Psoas muscle (tissue), 8 donors: ENCODE results near the gene ZBTB42. TPM values are rescaled to one million over a fixed set of nuclear protein-coding genes. Genes with fewer than 3 reads are reported as not detected.
A peak's percentile ranks its signal among the peaks of the same experiment; 100 is the strongest.

ENCODE experiments used
- ATAC-seq, 4 donors: fragments of 200-7000 bp; cut with Tn5 transposase; one replicate each; pipeline ENCODE4 v1.9.1; 2020; ENCODE audit warnings: moderate library complexity in 3 of 4, mild to moderate bottlenecking in 2 of 4
- DNase-seq, 2 donors: peaks; one replicate each; pipeline ENCODE4 v3.0.0-alpha.2; 2020
- H3K27ac ChIP-seq: fragments of 200-600 bp; one replicate; pipeline ENCODE4 v1.8.0; 2022
- H3K27me3 ChIP-seq, 3 donors: fragments of 200-600 bp in 1 of 3; one replicate each; pipeline versions ENCODE4 v1.6.1 to v1.8.0; 2013 to 2022; ENCODE audit warnings: low read length in 2 of 3, mild to moderate bottlenecking in 2 of 3, moderate library complexity in 1 of 3; ENCODE audit not compliant: insufficient read depth in 3 of 3
- H3K36me3 ChIP-seq, 2 donors: fragments of 200-600 bp in 1 of 2; one replicate each; pipeline versions ENCODE4 v1.6.1 to v1.8.0; 2013 to 2022; ENCODE audit warnings: low read depth in 1 of 2, mild to moderate bottlenecking in 1 of 2, moderate library complexity in 1 of 2; ENCODE audit not compliant: insufficient read depth in 1 of 2
- H3K4me1 ChIP-seq: fragments of 200-600 bp; one replicate; pipeline ENCODE4 v1.8.0; 2022
- H3K4me3 ChIP-seq: fragments of 200-600 bp; one replicate; pipeline ENCODE4 v1.8.0; 2022; ENCODE audit warnings: mild to moderate bottlenecking
- H3K9me3 ChIP-seq: fragments of 200-600 bp; one replicate; pipeline ENCODE4 v1.8.0; 2022
- CTCF ChIP-seq: fragments of 200-600 bp; IDR thresholded peaks from one replicate; pipeline ENCODE4 v1.8.0; 2022; ENCODE audit warnings: antibody characterized with exemption
- WGBS, 3 donors: extraction: QIAGEN DNeasy Blood & Tissue Kit; methylation state at CpG; one replicate each; pipeline versions ENCODE4 v1.1.6 to v1.1.7; 2013; 5-methylcytosine and 5-hydroxymethylcytosine counted together
- intact Hi-C, 2 donors: fragments of 100-400 bp; cut with DNase I; formaldehyde crosslinking; loops; one replicate each; pipeline versions ENCODE4 v1.11.0 to v1.14.2; 2022
- polyA plus RNA-seq, 3 donors: library from polyadenylated mRNA; stranded (reverse); fragments of 200-250 nt; gene quantifications; one replicate each; pipeline ENCODE4 v1.2.3, GENCODE V29; 2013
- total RNA-seq, 4 donors: library from RNA; stranded (reverse); fragmentation: NEBNext Ultra II Directional in 2 of 4; extraction: Animal tissue kit (Norgen Biotek cat#: 25700) in 2 of 4; gene quantifications; one replicate each; pipeline versions ENCODE4 v1.2.1 to v1.2.4, GENCODE V29; 2021 to 2023
- donor health status: healthy with polysubstance abuse.
- donor health status: DM: no; HTN: no; CAD: no; lungs with moderate emphysema.
- donor health status: Bipolar disorder and iron deficiency.
- donor health status: healthy.
- donor health status: DM: yes; HTN: yes; CAD: no.
- donor health status: DM: no; HTN: no; CAD: no.
- donor health status: DM: no; HTN: no; CAD: no.
- donor health status: DM: yes; HTN: yes; CAD: no.

The ZBTB42 gene
- total and polyA plus RNA-seq, 7 donors, result 4.2 to 7.4 (median 6.2) TPM

GRCh38 chr14:104791425-104791824, 9.5 kb upstream of the ZBTB42 start:
- Histone ChIP-seq H3K27ac (no peak overlapping the region), H3K9me3 (no peaks in the 10 kb centered on the region), H3K36me3 (peaks cover 0 to 37% of the 10 kb centered on the region in 2 donors), H3K27me3 (no peaks in the 10 kb centered on the region), H3K4me3 (no peak overlapping the region), H3K4me1 (peaks cover 37% of the 10 kb centered on the region)
- ATAC-seq (no peak), DNase-seq (no peak)
- 85 to 88% (median 88%) methylated on average over 5 to 9 of the region's 9 CpGs for WGBS, 3 donors
- no peak for TF ChIP-seq CTCF
- intact Hi-C loops, result no loop called here

- intact Hi-C loops, result no loop called here
- no peak for TF ChIP-seq CTCF
- DNase-seq, result peak; percentile 65 to 78
- H3K27me3 ChIP-seq, result no peaks in the 10 kb centered on the region
- ATAC-seq, result peak; percentile 31 to 74 (median 58)
- no peak overlapping the region for H3K27ac ChIP-seq
- no peak overlapping the region for H3K4me3 ChIP-seq
- 38 to 54% (median 42%) methylated on average over 21 to 25 of the region's 25 CpGs for WGBS, 3 donors
- peaks cover 32% of the 10 kb centered on the region for H3K4me1 ChIP-seq
- H3K9me3 ChIP-seq, result no peaks in the 10 kb centered on the region
- peaks cover 0 to 37% of the 10 kb centered on the region in 2 donors for H3K36me3 ChIP-seq
Observed at GRCh38 chr14:104792101-104792884, 8.6 kb upstream of the ZBTB42 start.

GRCh38 chr14:104792945-104793702, 7.8 kb upstream of the ZBTB42 start:
- Histone ChIP-seq H3K4me3 (peak overlapping the region; percentile 70), H3K27me3 (no peaks in the 10 kb centered on the region), H3K9me3 (no peaks in the 10 kb centered on the region), H3K4me1 (peaks cover 30% of the 10 kb centered on the region), H3K27ac (no peak overlapping the region), H3K36me3 (peaks cover 0 to 35% of the 10 kb centered on the region in 2 donors)
- 72 to 73% (median 72%) methylated on average over 16 of the region's 16 CpGs for WGBS, 3 donors
- no peak for TF ChIP-seq CTCF
- DNase-seq (no peak), ATAC-seq (no peak)
- intact Hi-C loops, result no loop called here

- Histone ChIP-seq H3K36me3 (peaks cover 0 to 30% of the 10 kb centered on the region in 2 donors), H3K4me3 (peak overlapping the region; percentile 70), H3K9me3 (no peaks in the 10 kb centered on the region), H3K27me3 (no peaks in the 10 kb centered on the region), H3K4me1 (peaks cover 30% of the 10 kb centered on the region), H3K27ac (peak overlapping the region; percentile 65)
- ATAC-seq, result no peak
- WGBS, 3 donors, result 78 to 85% (median 85%) methylated on average over 2 of the region's 2 CpGs
- intact Hi-C loops, result no loop called here
- TF ChIP-seq CTCF, result no peak
- no peak for DNase-seq
Observed at GRCh38 chr14:104793703-104793959, 7.3 kb upstream of the ZBTB42 start.
